Colon (tissue), 2 donors: ENCODE measurements around the gene ATP8B3.

Experiments
- FAIRE-seq: peaks from 2 replicates; lab custom pipeline; 2012; peaks lifted over from hg19 to GRCh38; lab: Jason Lieb, UNC
- donor health status: control.
- donor health status: control.

The ATP8B3 gene

GRCh38 chr19:1757468-1758230 lies 54.4 kb downstream of the ATP8B3 start:
- no peak for FAIRE-seq

DNA sequence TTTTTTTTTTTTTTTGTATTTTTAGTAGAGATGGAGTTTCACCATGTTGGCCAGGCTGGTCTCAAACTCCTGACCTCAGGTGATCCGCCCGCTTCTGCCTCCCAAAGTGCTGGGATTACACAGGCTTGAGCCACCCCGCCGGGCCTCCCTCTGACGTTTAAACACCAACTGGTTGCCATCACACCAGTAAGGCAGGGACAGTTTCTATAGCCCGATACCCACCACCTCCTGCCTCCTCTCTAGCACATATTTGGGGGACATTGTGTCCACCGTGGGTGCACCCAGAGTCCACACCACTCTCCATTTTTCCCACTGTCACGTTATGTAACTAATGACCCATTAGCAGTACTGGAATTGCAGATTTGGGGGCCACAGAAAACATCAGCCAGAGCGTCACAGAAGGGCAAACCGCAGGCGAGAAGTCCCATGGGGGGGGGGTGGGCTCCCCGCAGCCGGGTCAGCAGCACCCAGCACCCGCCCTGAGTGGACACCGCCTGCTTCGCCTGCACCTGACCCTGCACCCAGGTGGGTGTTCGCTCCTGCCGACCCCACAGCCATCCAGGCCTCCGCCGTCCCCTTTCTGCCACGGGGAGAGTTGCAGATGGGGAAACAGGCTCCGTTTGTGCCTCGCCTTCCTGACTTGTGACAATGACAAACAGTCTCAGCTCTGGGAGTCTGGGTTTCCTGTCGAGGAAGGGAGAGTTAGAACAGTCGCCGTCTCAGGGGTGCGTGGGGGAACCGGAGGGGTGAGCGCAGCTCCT lies 55.2 kb downstream of the ATP8B3 start:
- FAIRE-seq = no peak

GRCh38 chr19:1756264-1756663 lies 55.8 kb downstream of the ATP8B3 start:
- no peak for FAIRE-seq

DNA sequence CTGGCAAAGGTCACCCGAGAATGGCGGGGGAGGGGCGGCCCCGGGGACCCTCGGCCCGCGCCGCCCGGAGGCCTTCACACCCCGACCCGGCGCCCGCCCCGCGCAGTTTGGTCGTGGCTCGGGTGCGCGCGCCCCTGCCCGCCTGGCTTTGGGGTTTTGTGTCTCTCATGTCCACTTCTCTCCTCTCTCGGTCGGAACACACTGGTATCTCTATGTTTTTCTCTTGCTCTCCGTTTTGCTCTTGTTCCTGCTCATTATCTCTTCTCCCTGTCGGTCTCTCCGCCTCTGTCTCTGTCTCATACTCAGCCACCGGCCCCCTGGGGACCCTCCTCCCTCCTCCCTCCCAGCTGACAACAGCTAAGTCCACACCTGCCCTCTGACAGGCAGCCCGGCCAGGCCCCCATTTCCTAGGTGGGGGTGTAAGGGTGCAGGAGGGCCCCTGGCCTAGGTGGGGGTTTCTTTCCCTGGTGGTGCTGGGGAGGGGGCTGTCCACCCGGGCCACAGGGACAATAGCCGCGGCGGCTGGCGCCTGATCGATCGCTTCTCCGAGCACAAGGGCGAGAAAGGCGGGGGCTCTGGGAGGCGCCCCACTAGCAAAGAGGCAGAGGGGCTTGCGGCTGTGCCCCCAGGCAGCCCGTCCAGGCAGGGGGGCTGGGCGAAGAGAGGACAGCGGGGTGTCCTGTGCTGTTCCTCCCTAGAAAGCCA lies 56.5 kb downstream of the ATP8B3 start:
- FAIRE-seq = no peak

GRCh38 chr19:1754636-1755466 lies 57.2 kb downstream of the ATP8B3 start:
- FAIRE-seq = no peak

GRCh38 chr19:1754018-1754635 lies 57.9 kb downstream of the ATP8B3 start:
- FAIRE-seq = no peak

DNA sequence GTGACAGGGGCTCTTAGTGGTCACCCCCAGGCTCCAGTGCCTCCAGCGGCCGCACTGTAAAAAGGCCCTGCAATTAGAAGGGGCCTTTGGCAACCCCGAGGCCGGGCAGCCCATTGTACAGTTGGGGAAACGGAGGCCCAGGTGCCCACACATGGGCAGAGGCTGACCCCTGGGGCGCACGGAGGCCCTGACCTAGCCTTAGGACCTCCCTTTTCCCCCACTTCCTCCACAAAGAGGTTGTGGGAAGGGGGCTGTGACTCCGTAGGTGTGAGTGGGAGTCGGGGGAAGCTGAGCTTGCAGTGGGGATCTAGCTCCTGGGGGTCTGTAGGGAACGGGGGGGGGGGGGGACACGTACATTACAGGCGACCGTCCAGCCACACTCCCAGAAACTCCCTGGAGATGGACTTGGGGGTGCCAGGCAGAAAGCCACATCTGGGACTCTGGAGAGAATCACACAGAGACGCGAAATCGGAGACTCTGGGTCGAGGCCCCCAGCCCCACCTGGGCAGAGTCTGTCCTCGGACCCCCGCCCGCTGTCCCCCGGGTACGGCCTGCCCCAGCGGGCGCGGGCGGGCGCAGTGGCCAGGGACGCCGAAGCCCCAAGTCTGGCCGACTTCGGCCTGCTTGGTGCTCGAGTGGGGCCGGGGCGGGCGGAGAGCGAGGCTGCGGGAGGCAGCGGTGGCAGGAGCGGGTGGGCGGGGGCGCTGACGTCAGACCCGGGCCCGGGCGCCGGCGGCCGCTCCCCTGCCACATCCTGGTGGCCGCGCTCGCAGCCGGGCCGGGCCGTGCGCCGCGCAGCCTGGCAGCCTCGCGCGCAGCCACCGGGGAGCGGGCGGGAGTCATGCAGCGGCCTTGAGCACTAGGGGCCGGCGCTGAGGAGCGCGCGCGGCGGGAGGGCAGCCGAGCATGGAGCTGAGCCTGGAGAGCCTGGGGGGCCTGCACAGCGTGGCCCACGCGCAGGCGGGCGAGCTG lies 59.0 kb downstream of the ATP8B3 start, which contains the start of gene ONECUT3:
Gene ONECUT3 (plus strand): TSS at position 750 of the 972 bp plus-strand sequence. CDS start 157 bp downstream, at position 907.
- no peak for FAIRE-seq

GRCh38 chr19:1752009-1752756 lies 59.9 kb downstream of the ATP8B3 start:
- FAIRE-seq = no peak

- no peak for FAIRE-seq
Measured at GRCh38 chr19:1751367-1752008, 60.6 kb downstream of the ATP8B3 start.

- no peak for FAIRE-seq
Measured at GRCh38 chr19:1750343-1751021, 61.6 kb downstream of the ATP8B3 start.

- FAIRE-seq = no peak
Measured at GRCh38 chr19:1749373-1750342, 62.4 kb downstream of the ATP8B3 start.

DNA sequence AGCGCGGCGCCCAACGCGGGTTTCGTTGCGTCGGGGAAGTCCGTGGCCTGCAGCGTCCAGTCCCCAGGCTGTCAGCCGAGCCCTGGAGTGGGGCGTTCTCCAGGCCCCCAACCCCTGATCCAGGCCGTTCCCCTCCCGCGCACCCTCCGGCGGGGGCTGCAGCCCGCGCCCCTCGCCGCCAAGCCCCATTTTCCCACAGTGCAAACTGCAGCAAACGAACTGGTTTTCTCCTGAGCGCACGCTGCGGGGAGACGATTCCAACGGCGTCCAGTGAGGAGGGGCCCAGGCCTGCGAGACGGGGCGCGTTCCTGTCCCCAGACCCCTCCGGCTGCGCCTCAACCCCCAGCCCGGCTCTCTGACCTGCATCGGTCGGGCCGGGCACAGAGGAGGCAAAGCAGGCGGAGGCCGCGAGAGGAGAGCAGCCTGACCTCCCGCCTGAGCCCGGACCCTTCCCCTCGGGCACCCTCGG lies 63.2 kb downstream of the ATP8B3 start:
- no peak for FAIRE-seq

- no peak for FAIRE-seq
Measured at GRCh38 chr19:1748115-1748872, 63.8 kb downstream of the ATP8B3 start.

DNA sequence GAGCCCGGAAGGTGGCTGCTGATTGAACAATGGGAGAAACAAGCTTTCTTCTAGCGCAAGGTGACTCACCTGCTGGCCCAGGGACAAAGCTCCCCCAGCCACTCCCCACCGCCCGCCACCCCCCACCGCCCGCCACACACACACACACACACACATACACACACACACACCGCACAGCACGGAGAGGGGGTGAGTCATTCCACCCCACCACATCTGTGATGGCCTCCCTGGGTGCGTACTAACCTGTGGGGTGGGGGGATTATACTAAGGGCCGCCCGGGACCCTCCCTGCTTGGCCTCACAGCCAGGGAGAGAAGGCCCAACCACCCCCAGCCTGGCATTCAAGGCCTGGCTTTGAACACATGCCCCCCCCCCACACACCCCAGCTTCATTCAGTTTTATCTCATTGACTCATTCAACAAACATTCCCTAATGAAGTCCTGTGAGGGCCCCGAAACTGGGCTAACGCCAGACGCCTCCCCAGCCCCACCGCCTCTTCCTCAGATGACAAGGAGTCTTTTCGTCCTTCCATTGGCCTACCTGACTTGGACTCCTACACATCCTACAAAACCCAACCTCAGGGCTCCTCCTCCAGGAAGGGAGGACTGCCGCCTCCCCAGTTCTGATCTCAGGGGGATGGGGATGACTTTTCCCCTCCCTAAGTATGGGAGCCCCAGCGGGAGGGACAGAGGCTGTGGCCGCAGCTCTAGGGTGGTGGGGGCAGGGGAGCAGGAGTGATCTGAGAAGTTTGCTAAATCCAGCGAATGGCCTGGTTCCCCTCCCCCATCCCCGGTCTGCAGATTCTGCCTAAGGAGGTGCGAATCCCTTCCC lies 64.6 kb downstream of the ATP8B3 start:
- no peak for FAIRE-seq
